Measurements from ENCODE around the gene SUGCT.

The SUGCT gene

DNA sequence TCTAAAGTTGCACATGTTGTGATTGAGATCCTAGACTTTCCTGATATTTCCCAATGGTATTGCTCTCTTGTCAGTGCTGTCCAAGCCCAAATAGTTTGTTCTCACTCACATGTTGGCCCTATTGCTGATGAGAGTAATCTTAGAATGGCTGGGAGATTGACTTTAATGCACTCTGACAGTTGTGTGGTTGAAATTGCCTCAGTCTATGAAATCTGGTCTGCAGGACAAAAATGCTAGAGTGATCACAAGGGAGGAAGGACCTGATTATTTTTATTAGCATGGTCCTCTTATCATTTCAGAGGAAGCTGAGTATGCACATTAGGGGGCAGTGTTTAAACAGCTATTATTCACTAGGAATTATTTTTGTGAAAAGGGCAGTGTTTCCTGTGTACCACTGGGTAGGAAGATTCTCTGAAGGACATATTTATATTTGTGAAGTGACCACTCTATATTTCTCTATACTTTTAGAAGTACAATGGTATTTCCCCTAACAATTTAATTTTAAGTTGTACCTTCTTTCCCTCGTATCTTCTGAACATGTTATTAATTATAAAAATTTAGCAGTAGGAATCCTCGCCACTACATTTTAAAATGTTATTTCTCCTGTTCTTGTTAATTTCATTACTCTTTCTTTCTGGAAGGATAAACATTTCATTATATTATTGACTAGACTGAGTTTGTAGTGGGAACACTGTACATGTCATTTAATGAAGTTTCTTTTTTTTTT lies 64.4 kb downstream of the SUGCT start:
- TF ChIP-seq, protein P1, sequence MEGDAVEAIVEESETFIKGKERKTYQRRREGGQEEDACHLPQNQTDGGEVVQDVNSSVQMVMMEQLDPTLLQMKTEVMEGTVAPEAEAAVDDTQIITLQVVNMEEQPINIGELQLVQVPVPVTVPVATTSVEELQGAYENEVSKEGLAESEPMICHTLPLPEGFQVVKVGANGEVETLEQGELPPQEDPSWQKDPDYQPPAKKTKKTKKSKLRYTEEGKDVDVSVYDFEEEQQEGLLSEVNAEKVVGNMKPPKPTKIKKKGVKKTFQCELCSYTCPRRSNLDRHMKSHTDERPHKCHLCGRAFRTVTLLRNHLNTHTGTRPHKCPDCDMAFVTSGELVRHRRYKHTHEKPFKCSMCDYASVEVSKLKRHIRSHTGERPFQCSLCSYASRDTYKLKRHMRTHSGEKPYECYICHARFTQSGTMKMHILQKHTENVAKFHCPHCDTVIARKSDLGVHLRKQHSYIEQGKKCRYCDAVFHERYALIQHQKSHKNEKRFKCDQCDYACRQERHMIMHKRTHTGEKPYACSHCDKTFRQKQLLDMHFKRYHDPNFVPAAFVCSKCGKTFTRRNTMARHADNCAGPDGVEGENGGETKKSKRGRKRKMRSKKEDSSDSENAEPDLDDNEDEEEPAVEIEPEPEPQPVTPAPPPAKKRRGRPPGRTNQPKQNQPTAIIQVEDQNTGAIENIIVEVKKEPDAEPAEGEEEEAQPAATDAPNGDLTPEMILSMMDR (conservative IDR thresholded peaks at IDR 0.05): peak; percentile 51
- TF ChIP-seq ZFX (IDR thresholded peaks at IDR 0.05): no peak
- H3K27ac ChIP-seq: no peak overlapping the region

DNA sequence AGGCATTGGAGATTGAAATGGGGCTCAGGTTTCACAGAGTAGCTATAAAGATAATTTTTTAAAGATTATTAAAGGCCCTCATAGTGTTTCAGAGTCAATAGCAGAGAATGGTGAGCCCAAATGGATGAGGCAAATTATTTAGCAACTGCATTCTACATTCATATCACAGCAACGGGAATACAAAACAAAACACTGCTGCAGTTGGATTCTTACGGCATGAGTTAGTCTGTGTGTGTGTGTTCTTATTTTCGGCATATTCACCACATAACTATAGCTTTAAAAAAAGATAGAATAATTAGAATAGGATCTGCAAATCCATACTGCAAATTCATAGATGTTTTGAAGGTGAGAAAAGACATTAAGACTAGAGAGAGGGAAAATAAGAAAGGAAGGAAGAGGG lies 66.0 kb downstream of the SUGCT start:
- no peak for TF ChIP-seq ZFX (IDR thresholded peaks at IDR 0.05)
- TF ChIP-seq, protein P1 (conservative IDR thresholded peaks at IDR 0.05): no peak
- H3K27ac ChIP-seq: no peak overlapping the region

DNA sequence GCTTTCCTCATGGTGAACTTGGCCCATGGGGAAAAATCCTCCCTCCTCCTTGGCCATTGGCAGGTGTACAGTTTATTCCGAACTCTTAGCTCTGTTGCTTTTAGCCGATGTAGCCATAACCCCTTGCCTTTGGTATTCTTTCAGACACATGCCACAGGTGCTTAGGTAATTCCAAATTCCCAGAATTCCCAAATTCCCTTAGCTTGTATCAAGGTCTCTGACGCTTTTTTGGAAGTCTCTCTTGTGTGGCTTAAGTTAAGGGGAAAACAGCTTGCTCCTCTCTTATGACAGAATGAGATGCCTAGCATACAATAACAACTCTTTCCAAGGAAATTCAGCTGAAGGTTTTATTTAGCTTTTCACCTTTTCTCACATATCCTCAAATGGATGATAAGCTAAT lies 68.0 kb downstream of the SUGCT start:
- TF ChIP-seq, protein P1 (conservative IDR thresholded peaks at IDR 0.05): no peak
- no peak for TF ChIP-seq ZFX (IDR thresholded peaks at IDR 0.05)
- no peak overlapping the region for H3K27ac ChIP-seq

DNA sequence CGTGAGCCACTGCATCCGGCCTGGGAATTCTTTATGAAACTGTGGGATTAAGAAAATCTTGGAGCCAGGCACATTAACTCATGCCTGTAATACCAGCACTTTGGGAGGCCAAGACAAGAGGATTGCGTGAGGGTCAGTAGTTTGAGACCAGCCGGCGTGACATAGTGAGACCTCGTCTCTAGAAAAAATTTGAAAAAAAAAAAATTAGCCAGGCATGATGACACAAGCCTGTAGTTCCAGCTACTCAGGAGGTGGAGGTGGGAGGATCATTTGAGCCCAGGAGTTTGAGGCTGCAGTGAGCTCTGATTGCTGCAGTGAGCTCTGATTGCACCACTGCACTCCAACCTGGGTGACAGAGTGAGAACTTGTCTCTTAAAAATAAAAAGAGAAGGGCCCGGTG lies 69.8 kb downstream of the SUGCT start:
- TF ChIP-seq, protein P1 (conservative IDR thresholded peaks at IDR 0.05): no peak
- TF ChIP-seq ZFX (IDR thresholded peaks at IDR 0.05): no peak
- no peak overlapping the region for H3K27ac ChIP-seq

DNA sequence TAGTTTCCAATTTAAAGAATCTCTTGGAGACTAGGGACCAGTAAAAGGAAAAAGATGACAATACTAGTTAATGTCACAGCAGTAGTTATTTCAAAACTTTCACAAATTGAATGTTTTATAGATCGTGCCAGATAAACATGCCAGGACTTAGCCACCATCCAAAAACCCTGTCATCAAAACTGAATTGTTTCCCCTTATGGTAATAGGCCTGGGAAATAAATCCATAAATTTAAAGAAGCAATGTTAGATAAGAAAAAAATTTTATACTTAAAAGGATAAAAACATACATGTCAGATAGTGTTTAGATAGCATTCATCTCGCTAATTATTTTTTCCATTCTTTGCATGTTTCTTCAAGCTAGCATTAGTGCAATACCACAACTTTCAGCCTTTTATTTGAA lies 71.2 kb downstream of the SUGCT start:
- no peak for TF ChIP-seq ZFX (IDR thresholded peaks at IDR 0.05)
- TF ChIP-seq, protein P1 (conservative IDR thresholded peaks at IDR 0.05): no peak
- no peak overlapping the region for H3K27ac ChIP-seq

DNA sequence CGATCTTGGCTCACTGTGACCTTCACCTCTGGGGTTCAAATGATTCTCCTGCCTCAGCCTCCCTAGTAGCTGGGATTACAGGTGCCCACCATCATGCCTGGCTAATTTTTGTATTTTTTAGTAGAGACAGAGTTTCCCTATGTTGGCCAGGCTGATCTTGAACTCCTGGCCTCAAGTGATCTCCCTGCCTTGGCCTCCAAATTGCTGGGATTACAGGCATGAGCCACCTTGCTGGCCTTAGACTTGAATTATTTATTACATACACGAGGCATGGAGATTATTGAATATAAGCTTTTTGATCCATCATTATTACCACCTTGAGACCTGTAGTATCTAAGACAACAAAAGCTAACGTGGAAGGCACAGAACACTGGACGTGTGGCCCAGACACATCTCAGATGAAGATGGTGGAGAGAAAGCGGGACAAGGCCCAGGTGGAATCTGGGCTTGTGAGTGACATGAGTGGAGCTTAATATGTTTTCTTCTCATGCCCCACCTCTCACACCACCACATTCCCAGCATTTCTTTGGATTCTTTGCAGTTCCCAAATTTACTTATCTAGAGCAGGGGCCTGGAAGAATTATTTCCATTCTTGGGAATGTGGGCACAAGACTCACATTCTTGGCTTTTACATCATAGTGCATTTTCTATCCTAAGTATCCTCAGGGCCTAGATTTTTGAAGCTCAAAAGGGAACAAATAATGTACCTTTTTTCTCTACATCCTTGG lies 76.6 kb downstream of the SUGCT start:
- no peak for TF ChIP-seq ZFX (IDR thresholded peaks at IDR 0.05)
- TF ChIP-seq, protein P1 (conservative IDR thresholded peaks at IDR 0.05): no peak
- no peak overlapping the region for H3K27ac ChIP-seq

DNA sequence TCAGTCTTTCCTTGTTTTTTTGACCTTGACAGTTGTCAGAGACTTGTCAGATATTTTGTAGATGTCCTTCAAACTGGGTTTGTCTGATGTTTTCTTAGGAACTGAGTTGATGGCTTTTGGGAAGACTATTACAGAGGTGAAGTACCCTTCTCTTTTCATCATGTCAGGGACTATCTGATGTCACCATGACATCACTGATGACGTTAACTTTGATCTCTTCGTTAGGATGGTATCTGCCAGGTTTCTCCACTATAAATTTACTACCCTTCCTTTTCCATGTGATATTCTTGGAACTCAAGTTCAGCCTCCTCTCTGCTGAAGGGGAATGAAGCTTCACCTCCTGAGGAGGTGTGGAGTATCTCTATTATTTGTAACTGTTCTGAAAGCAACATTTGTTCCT lies 78.5 kb downstream of the SUGCT start:
- no peak for TF ChIP-seq ZFX (IDR thresholded peaks at IDR 0.05)
- TF ChIP-seq, protein P1 (conservative IDR thresholded peaks at IDR 0.05): no peak
- H3K27ac ChIP-seq: no peak overlapping the region

Measured in C4-2B (cell line).